Parathyroid adenoma (tissue), 2 donors: Measurements from ENCODE around the gene SNCB.

Experiments used
- H2AFZ ChIP-seq: fragments of 300-600 bp; sonication (generic); one replicate; pipeline ENCODE4 v1.7.0; 2017; ENCODE audit warnings: antibody characterized with exemption, mild to moderate bottlenecking
- H3K27ac ChIP-seq: fragments of 300-600 bp; sonication (generic); one replicate; pipeline ENCODE4 v1.7.0; 2017
- H3K27me3 ChIP-seq: fragments of 300-600 bp; sonication (generic); one replicate; pipeline ENCODE4 v1.7.0; 2017; ENCODE audit warnings: low read length; ENCODE audit not compliant: control insufficient read depth, insufficient read depth
- H3K36me3 ChIP-seq: fragments of 300-600 bp; sonication (generic); one replicate; pipeline ENCODE4 v1.7.0; 2017; ENCODE audit warnings: low read length; ENCODE audit not compliant: control insufficient read depth, insufficient read depth
- H3K4me1 ChIP-seq: fragments of 300-600 bp; sonication (generic); one replicate; pipeline ENCODE4 v1.7.0; 2017; ENCODE audit warnings: control low read depth
- H3K4me2 ChIP-seq: fragments of 300-600 bp; sonication (generic); one replicate; pipeline ENCODE4 v1.7.0; 2017; ENCODE audit warnings: low read length
- H3K4me3 ChIP-seq: fragments of 300-600 bp; sonication (generic); one replicate; pipeline ENCODE4 v1.7.0; 2017; ENCODE audit warnings: low read depth, low read length
- H3K79me2 ChIP-seq: fragments of 300-600 bp; sonication (generic); one replicate; pipeline ENCODE4 v1.7.0; 2017; ENCODE audit warnings: control low read depth
- H3K9ac ChIP-seq: fragments of 300-600 bp; sonication (generic); one replicate; pipeline ENCODE4 v1.7.0; 2017; ENCODE audit warnings: mild to moderate bottlenecking
- H3K9me3 ChIP-seq: fragments of 300-600 bp; sonication (generic); one replicate; pipeline ENCODE4 v1.7.0; 2017; ENCODE audit warnings: low read length; ENCODE audit not compliant: control insufficient read depth
- TF ChIP-seq, protein P1 (sequence below): fragments of 300-600 bp; sonication (generic); IDR thresholded peaks from one replicate; pipeline ENCODE4 v1.7.0; 2017; ENCODE audit warnings: antibody characterized with exemption, mild to moderate bottlenecking
- donor health status: primary hyperparathyroidism.

SNCB gene

DNA sequence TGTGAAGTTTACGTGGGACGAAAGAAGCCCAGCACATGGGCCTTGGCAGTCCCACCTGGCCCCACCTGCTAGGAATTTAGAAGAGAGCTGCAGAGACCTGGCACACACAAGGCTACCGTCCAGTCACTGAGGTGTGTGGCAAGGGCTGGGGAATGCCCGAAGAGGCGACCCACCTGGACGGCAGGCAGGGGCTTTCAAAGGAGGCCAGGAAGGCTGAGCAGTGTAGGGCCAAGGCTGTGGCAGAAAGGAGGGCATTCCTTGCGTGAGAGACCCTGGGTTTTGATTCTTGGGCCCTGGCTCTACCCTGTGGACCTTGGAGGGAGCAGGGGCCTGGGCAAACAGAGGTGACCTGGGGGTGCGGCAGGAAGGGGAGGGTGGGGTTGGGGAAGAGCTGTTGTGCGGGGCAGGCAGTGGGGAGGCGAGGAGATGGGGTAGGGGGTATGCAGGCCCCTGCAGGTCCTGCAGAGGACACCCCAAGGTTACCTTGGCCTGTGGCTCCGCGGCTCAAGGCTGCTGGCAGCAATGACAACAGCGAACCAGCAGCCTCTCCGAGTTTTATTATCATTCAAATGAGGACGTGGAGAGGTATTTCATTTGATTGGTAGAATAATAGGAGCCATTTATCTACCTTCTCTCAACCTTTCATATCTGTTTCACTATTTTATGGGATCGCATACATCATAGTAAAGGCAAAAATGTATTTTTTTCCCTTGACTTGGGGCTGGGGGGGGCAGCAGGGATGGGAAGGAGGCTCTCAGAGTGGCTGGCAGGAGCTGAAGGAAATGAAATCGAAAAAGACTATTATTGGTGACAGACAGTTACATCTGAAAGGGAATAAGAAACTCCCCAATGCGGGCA lies 41.8 kb upstream of the SNCB start:
- no peaks in the 10 kb centered on the region for H3K79me2 ChIP-seq
- no peaks in the 10 kb centered on the region for H3K4me1 ChIP-seq
- H3K36me3 ChIP-seq: no peaks in the 10 kb centered on the region
- TF ChIP-seq, protein P1, sequence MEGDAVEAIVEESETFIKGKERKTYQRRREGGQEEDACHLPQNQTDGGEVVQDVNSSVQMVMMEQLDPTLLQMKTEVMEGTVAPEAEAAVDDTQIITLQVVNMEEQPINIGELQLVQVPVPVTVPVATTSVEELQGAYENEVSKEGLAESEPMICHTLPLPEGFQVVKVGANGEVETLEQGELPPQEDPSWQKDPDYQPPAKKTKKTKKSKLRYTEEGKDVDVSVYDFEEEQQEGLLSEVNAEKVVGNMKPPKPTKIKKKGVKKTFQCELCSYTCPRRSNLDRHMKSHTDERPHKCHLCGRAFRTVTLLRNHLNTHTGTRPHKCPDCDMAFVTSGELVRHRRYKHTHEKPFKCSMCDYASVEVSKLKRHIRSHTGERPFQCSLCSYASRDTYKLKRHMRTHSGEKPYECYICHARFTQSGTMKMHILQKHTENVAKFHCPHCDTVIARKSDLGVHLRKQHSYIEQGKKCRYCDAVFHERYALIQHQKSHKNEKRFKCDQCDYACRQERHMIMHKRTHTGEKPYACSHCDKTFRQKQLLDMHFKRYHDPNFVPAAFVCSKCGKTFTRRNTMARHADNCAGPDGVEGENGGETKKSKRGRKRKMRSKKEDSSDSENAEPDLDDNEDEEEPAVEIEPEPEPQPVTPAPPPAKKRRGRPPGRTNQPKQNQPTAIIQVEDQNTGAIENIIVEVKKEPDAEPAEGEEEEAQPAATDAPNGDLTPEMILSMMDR: no peak
- H3K4me2 ChIP-seq: no peak overlapping the region
- H3K9ac ChIP-seq: no peak overlapping the region
- H3K27me3 ChIP-seq: no peaks in the 10 kb centered on the region
- no peak overlapping the region for H3K27ac ChIP-seq
- no peaks in the 10 kb centered on the region for H3K9me3 ChIP-seq
- no peak overlapping the region for H2AFZ ChIP-seq
- H3K4me3 ChIP-seq: no peak overlapping the region

DNA sequence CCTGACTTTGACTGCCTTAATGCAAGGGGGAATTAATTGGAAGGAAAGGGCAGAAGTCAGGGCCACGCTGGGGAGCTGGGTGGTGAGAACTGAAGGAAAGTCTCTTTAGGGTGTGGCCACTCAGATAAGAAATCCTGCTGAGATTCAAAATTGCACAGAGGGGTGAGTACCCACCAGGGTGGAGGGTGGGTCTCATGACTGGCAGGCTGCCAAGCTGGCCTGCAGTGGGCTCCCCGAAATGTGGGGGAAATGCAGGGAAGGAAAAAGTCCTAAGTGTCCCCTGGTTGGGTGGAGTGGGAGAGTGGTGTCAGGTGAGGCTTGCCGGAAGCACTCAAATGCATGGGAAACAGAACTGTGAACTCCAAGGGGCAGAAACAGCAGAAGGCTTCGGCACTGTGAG lies 41.1 kb upstream of the SNCB start:
- Histone ChIP-seq H3K27ac (no peak overlapping the region), H3K36me3 (no peaks in the 10 kb centered on the region), H3K9ac (no peak overlapping the region), H2AFZ (no peak overlapping the region), H3K27me3 (no peaks in the 10 kb centered on the region), H3K79me2 (no peaks in the 10 kb centered on the region), H3K4me3 (no peak overlapping the region), H3K9me3 (no peaks in the 10 kb centered on the region), H3K4me1 (no peaks in the 10 kb centered on the region), H3K4me2 (no peak overlapping the region)
- TF ChIP-seq, protein P1: no peak

DNA sequence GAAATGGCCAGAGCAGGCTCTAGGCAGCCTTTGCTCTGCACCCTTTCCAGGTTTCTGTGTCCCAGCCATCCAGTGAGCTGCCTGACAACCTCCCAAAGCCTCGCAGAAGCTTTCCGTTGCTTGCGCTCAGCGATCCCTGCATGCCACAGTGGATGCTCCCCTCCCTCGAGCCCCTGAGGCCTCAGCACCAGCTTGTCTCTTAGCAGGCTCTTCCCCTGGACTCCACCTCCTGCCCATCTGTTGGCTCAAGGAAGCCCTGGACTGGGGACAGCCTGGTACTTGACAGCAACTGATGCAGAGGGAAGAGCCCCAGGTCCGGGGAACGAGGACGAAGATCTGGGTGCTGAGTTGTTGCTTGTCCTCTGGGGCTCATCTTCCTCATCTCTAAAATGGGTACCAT lies 40.1 kb upstream of the SNCB start:
- no peaks in the 10 kb centered on the region for H3K9me3 ChIP-seq
- H3K27ac ChIP-seq: no peak overlapping the region
- H3K79me2 ChIP-seq: no peaks in the 10 kb centered on the region
- no peak overlapping the region for H3K9ac ChIP-seq
- no peaks in the 10 kb centered on the region for H3K4me1 ChIP-seq
- no peaks in the 10 kb centered on the region for H3K27me3 ChIP-seq
- no peak overlapping the region for H2AFZ ChIP-seq
- H3K4me2 ChIP-seq: no peak overlapping the region
- TF ChIP-seq, protein P1: no peak
- H3K4me3 ChIP-seq: no peak overlapping the region
- no peaks in the 10 kb centered on the region for H3K36me3 ChIP-seq

DNA sequence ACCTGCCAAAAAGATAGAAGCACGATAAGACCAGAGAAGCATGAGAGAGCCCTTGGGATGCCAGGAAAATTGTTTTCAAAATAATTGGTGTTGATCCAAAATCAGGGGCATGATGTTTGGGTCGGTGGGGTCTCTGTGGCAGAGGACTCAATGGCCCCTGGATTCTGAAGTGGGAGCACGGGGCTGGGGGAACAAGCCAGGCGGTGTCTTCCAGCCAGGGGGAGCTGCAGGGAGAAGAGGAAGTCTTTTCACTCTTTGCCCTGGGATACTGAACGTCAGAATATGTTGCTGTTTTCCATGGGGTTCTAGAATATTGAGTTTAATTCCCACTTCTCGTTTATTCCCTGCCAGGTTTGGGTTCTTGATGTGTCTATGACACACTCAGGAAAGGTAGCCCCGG lies 37.3 kb upstream of the SNCB start:
- TF ChIP-seq, protein P1: no peak
- no peaks in the 10 kb centered on the region for H3K79me2 ChIP-seq
- H3K9me3 ChIP-seq: no peaks in the 10 kb centered on the region
- no peaks in the 10 kb centered on the region for H3K4me1 ChIP-seq
- no peaks in the 10 kb centered on the region for H3K36me3 ChIP-seq
- H2AFZ ChIP-seq: no peak overlapping the region
- H3K4me2 ChIP-seq: no peak overlapping the region
- no peak overlapping the region for H3K4me3 ChIP-seq
- no peak overlapping the region for H3K9ac ChIP-seq
- H3K27ac ChIP-seq: no peak overlapping the region
- H3K27me3 ChIP-seq: no peaks in the 10 kb centered on the region

DNA sequence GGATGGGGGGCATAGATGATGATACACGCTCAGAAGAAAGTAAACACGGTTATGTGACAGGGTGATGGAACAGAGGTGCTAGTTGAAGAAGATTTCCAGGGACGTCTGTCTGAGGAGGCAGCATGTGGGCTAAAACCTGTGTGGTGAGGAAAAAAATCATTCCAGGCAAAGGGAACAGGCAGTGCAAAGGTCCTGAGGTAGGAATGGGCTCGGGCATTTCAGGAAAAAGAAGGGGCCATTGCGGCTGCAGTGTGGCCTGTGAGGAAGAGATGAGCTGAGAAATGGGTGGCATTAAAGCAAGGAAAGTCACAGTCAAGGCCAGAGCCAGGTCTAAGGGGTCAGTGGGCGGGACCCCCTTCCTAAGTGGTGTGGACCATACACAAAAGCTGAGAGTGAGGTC lies 35.2 kb upstream of the SNCB start:
- Histone ChIP-seq H3K4me3 (no peak overlapping the region), H3K36me3 (no peaks in the 10 kb centered on the region), H3K4me2 (no peak overlapping the region), H3K9me3 (no peaks in the 10 kb centered on the region), H3K27me3 (no peaks in the 10 kb centered on the region), H3K4me1 (peaks cover 4% of the 10 kb centered on the region), H3K27ac (no peak overlapping the region), H3K79me2 (no peaks in the 10 kb centered on the region), H2AFZ (no peak overlapping the region), H3K9ac (no peak overlapping the region)
- TF ChIP-seq, protein P1: no peak
